GM18873 (cell line): ENCODE measurements around the gene PRDX1.
"Not testable (repeated sequence)": the region's sequence is repeated elsewhere in the genome, so short reads cannot be mapped to it uniquely, and the experiment has no call there.

Experiments
- ATAC-seq: cut with Tn5 transposase; IDR thresholded peaks from one replicate; pipeline ENCODE4 v1.9.1; 2021; ENCODE audit warnings: mild to moderate bottlenecking, moderate library complexity, moderate number of reproducible peaks; ENCODE audit not compliant: unreplicated experiment, low FRiP score

The PRDX1 gene

GRCh38 chr1:45507893-45508292 lies 13.8 kb downstream of the PRDX1 start:
- ATAC-seq: no peak

GRCh38 chr1:45507195-45507594 lies 14.5 kb downstream of the PRDX1 start:
- no peak for ATAC-seq

- no peak for ATAC-seq
Measured at GRCh38 chr1:45503462-45504360, 18.0 kb downstream of the PRDX1 start.

- ATAC-seq: no peak
Measured at GRCh38 chr1:45501505-45501859, 20.2 kb downstream of the PRDX1 start.

- no peak for ATAC-seq
Measured at GRCh38 chr1:45499415-45499769, 22.3 kb downstream of the PRDX1 start.

- no peak for ATAC-seq
Measured at GRCh38 chr1:45498279-45498678, 23.4 kb downstream of the PRDX1 start.

- no peak for ATAC-seq
Measured at GRCh38 chr1:45493116-45493697, 28.5 kb downstream of the PRDX1 start.

GRCh38 chr1:45492691-45493090 lies 29.0 kb downstream of the PRDX1 start:
- ATAC-seq: no peak

- ATAC-seq: no peak
Measured at GRCh38 chr1:45491487-45492260, 30.0 kb downstream of the PRDX1 start.

GRCh38 chr1:45490626-45491486 lies 30.8 kb downstream of the PRDX1 start, which contains the start of gene TESK2:
Gene TESK2, minus strand, starts transcription at chr1:45491163. Its CDS starts 33,378 bp downstream, at chr1:45457785.
- peak; percentile 89 for ATAC-seq

GRCh38 chr1:45490121-45490625 lies 31.5 kb downstream of the PRDX1 start:
- ATAC-seq: no peak

GRCh38 chr1:45489379-45489778 lies 32.3 kb downstream of the PRDX1 start:
- not testable (repeated sequence) for ATAC-seq

GRCh38 chr1:45488666-45489377 lies 32.9 kb downstream of the PRDX1 start:
- no peak for ATAC-seq

GRCh38 chr1:45485949-45486348 lies 35.7 kb downstream of the PRDX1 start:
- no peak for ATAC-seq

- ATAC-seq: no peak
Measured at GRCh38 chr1:45479039-45479748, 42.5 kb downstream of the PRDX1 start.

- no peak for ATAC-seq
Measured at GRCh38 chr1:45478121-45478814, 43.4 kb downstream of the PRDX1 start.

GRCh38 chr1:45477646-45478045 lies 44.0 kb downstream of the PRDX1 start:
- ATAC-seq: no peak

- not testable (repeated sequence) for ATAC-seq
Measured at GRCh38 chr1:45474194-45474593, 47.5 kb downstream of the PRDX1 start.
